GM12878 (cell line): Measurements from ENCODE around the gene RAMACL. TPM values are rescaled to one million over a fixed set of nuclear protein-coding genes. Genes with fewer than 3 reads are reported as not detected.

Source experiments
- ATAC-seq: fragments of 200-7000 bp; cut with Tn5 transposase; 3 replicates; pipeline ENCODE4 v1.9.1; 2020; ENCODE audit warnings: mild to moderate bottlenecking, moderate library complexity
- BruUV-seq: library from RNA; stranded (reverse); fragments of 400-500 nt; replicated peaks from 2 replicates; lab custom pipeline; 2021; lab: Mats Ljungman, UMichigan
- CTCF ChIA-PET: fragments of 300-600 bp; sonication (Branson Sonifier 250); formaldehyde crosslinking; extraction: SDS; loops from one replicate; lab custom pipeline; 2021; ENCODE audit warnings: inconsistent platforms; lab: Yijun Ruan, JAX
- POLR2A ChIA-PET: fragments of 350-600 bp; formaldehyde crosslinking; extraction: SDS; loops from one replicate; lab custom pipeline; 2021; ENCODE audit warnings: inconsistent platforms; lab: Charles Lee
- RAD21 ChIA-PET: fragments of 300-600 bp; sonication (Branson Sonifier 250); formaldehyde crosslinking; loops from one replicate; lab custom pipeline; 2023; ENCODE audit warnings: antibody characterized with exemption; ENCODE audit not compliant: unreplicated experiment; lab: Charles Lee
- SMC1A ChIA-PET: fragments of 300-600 bp; sonication (Branson Sonifier 250); formaldehyde crosslinking; loops from one replicate; lab custom pipeline; 2023; ENCODE audit not compliant: unreplicated experiment, uncharacterized antibody; lab: Charles Lee
- DNase-seq: peaks from one replicate; pipeline ENCODE4 v3.0.0-alpha.2; 2011; ENCODE audit warnings: low read depth, low spot score
- FAIRE-seq: peaks from 3 replicates; lab custom pipeline; 2011; peaks lifted over from hg19 to GRCh38; lab: Jason Lieb, UNC
- H2AFZ ChIP-seq: 2 replicates; pipeline ENCODE4 v1.6.0; 2011; ENCODE audit warnings: low read depth, low read length, control low read depth; ENCODE audit not compliant: control insufficient read depth
- H3K27ac ChIP-seq: 2 replicates; pipeline ENCODE4 v1.5.1; 2011; ENCODE audit warnings: control low read depth; ENCODE audit not compliant: control insufficient read depth, insufficient read depth
- H3K27me3 ChIP-seq, 2 experiments: replicated peaks in 1 of 2; 2 replicates each; pipeline versions ENCODE4 v1.6.0 to v1.6.1; 2011; ENCODE audit warnings: low read length in 1 of 2; ENCODE audit not compliant: control insufficient read depth in 2 of 2, insufficient read depth in 2 of 2
- H3K36me3 ChIP-seq, 2 experiments: 2 replicates each; pipeline ENCODE4 v1.5.1; 2011; ENCODE audit warnings: low read length in 1 of 2; ENCODE audit not compliant: control insufficient read depth in 2 of 2, insufficient read depth in 2 of 2
- H3K4me1 ChIP-seq: 2 replicates; pipeline ENCODE4 v1.6.1; 2011; ENCODE audit warnings: mild to moderate bottlenecking, low read length, moderate library complexity, mixed read lengths; ENCODE audit not compliant: control insufficient read depth, insufficient read depth
- H3K4me2 ChIP-seq: 2 replicates; pipeline ENCODE4 v1.6.0; 2011; ENCODE audit warnings: control low read depth; ENCODE audit not compliant: control insufficient read depth, insufficient read depth
- H3K4me3 ChIP-seq: fragments of 200-600 bp; sonication (generic); 2 replicates; pipeline ENCODE4 v1.5.1; 2016
- H3K79me2 ChIP-seq: 2 replicates; pipeline ENCODE4 v1.6.0; 2011; ENCODE audit warnings: low read length; ENCODE audit not compliant: control insufficient read depth, insufficient read depth
- H3K9ac ChIP-seq: 2 replicates; pipeline ENCODE4 v1.8.0; 2011; ENCODE audit warnings: low read length, control low read depth, mixed read lengths; ENCODE audit not compliant: control insufficient read depth, insufficient read depth
- H3K9me3 ChIP-seq: replicated peaks from 3 replicates; pipeline ENCODE4 v1.5.1; 2011; ENCODE audit warnings: mild to moderate bottlenecking, low read length; ENCODE audit not compliant: control insufficient read depth, insufficient read depth
- H4K20me1 ChIP-seq: 2 replicates; pipeline ENCODE4 v1.6.0; 2011; ENCODE audit not compliant: control insufficient read depth, insufficient read depth
- BACH1 ChIP-seq: fragments of 450-650 bp; IDR thresholded peaks from 2 replicates; pipeline ENCODE4 v1.6.1; 2017; ENCODE audit warnings: mild to moderate bottlenecking, borderline replicate concordance
- CBFB ChIP-seq: IDR thresholded peaks from 2 replicates; pipeline ENCODE4 v1.6.1; 2016; ENCODE audit warnings: antibody characterized with exemption, low read depth
- HDAC6 ChIP-seq: fragments of 200-600 bp; sonication (generic); IDR thresholded peaks from one replicate; pipeline ENCODE4 v1.8.0; 2017; ENCODE audit warnings: antibody characterized with exemption; ENCODE audit not compliant: unreplicated experiment
- JUND ChIP-seq: IDR thresholded peaks from 2 replicates; pipeline ENCODE4 v1.6.1; 2012; ENCODE audit warnings: low read depth, mild to moderate bottlenecking, low read length, improper control_type of control experiment, moderate library complexity
- POU2F2 ChIP-seq: IDR thresholded peaks from 3 replicates; pipeline ENCODE4 v1.6.1; 2011; ENCODE audit warnings: low read depth, mild to moderate bottlenecking, low read length, borderline replicate concordance
- RBBP5 ChIP-seq: fragments of 200-600 bp; sonication (generic); conservative IDR thresholded peaks from 2 replicates; pipeline ENCODE4 v1.6.1; 2016
- SRF ChIP-seq, 2 experiments: IDR thresholded peaks; 2 replicates each; pipeline ENCODE4 v1.6.1; 2011; ENCODE audit warnings: low read depth in 2 of 2, low read length in 2 of 2, mild to moderate bottlenecking in 1 of 2, moderate library complexity in 1 of 2
- WGBS: methylation state at CpG from one replicate; pipeline ENCODE4 v1.1.6; 2016; ENCODE audit warnings: low lambda C conversion rate; ENCODE audit not compliant: insufficient replicate concordance, insufficient coverage; ENCODE audit errors: missing lambda C conversion rate; 5-methylcytosine and 5-hydroxymethylcytosine counted together
- in situ Hi-C: fragments of 300-500 bp; cut with MboI; formaldehyde crosslinking; loops from 9 replicates; pipeline ENCODE4 v1.14.3; 2018; ENCODE audit warnings: mixed read lengths
- intact Hi-C: fragments of 100-400 bp; cut with micrococcal nuclease; formaldehyde crosslinking; loops from one replicate; pipeline ENCODE4 v1.14.2; 2022; ENCODE audit not compliant: unreplicated experiment
- polyA plus RNA-seq, 11 experiments: library from polyadenylated mRNA; depleted of rRNA in 4 of 11; unstranded in 6 of 11; stranded (reverse) in 5 of 11; fragments of >200 nt; fragmentation: Nextera tagmentation in 4 of 11; fragmentation: Illumina TruSeq in 1 of 11; extraction: Ambion mirVana in 4 of 11; extraction: Trizol in 1 of 11; gene quantifications; 1 replicate in 1 of 11; 2 replicates in 10 of 11; pipeline versions ENCODE4 v1.2.1 to v1.2.3, GENCODE V29; 2011 to 2016; ENCODE audit warnings: inconsistent platforms in 2 of 11, missing spikeins in 2 of 11, low read depth in 1 of 11
- total RNA-seq, 4 experiments: library from RNA; depleted of rRNA in 3 of 4; stranded (reverse); fragments of >200 nt in 3 of 4; fragmentation: Illumina TruSeq in 1 of 4; extraction: Trizol in 1 of 4; gene quantifications; 2 replicates each; pipeline versions ENCODE4 v1.2.1 to v1.2.3, GENCODE V29; 2013 to 2021
- TF ChIP-seq, protein P1 (sequence below): IDR thresholded peaks from 2 replicates; pipeline ENCODE4 v1.6.1; 2011; ENCODE audit warnings: mild to moderate bottlenecking, low read depth, low read length, moderate library complexity; ENCODE audit not compliant: insufficient replicate concordance
- TF ChIP-seq, protein P2 (sequence below), 3 experiments: IDR thresholded peaks in 2 of 3; conservative IDR thresholded peaks in 1 of 3; 2 replicates each; pipeline ENCODE4 v1.5.1; 2011; ENCODE audit warnings: low read depth in 3 of 3, low read length in 3 of 3, mild to moderate bottlenecking in 3 of 3, control low read depth in 2 of 3, moderate library complexity in 2 of 3, inconsistent platforms in 1 of 3, mixed read lengths in 1 of 3; ENCODE audit not compliant: control insufficient read depth in 2 of 3, insufficient read depth in 1 of 3; ENCODE audit errors: extremely low read depth in 1 of 3
- TF ChIP-seq, protein P3 (sequence below): fragments of 450-650 bp; formaldehyde crosslinking; IDR thresholded peaks from 2 replicates; pipeline ENCODE4 v1.4.0; 2020; ENCODE audit warnings: mild to moderate bottlenecking, moderate library complexity
- TF ChIP-seq, protein P4 (sequence below): IDR thresholded peaks from 2 replicates; pipeline ENCODE4 v1.6.1; 2012; ENCODE audit warnings: low read length, inconsistent platforms
- TF ChIP-seq, protein P5 (sequence below): fragments of 450-650 bp; IDR thresholded peaks from 2 replicates; pipeline ENCODE4 v1.6.1; 2017; ENCODE audit warnings: borderline replicate concordance
- TF ChIP-seq, protein P6 (sequence below): fragments of 150-350 bp; IDR thresholded peaks from 2 replicates; pipeline ENCODE4 v1.6.1; 2014; ENCODE audit warnings: mild to moderate bottlenecking, low read depth, low read length

The RAMACL gene
- total and polyA plus RNA-seq, 10 of the 15 experiments (the other 5 are each of a cell fraction or from before 2014, with no cell fraction given) = 0.09 to 1.3 (median 0.31) TPM; not detected in 1

DNA sequence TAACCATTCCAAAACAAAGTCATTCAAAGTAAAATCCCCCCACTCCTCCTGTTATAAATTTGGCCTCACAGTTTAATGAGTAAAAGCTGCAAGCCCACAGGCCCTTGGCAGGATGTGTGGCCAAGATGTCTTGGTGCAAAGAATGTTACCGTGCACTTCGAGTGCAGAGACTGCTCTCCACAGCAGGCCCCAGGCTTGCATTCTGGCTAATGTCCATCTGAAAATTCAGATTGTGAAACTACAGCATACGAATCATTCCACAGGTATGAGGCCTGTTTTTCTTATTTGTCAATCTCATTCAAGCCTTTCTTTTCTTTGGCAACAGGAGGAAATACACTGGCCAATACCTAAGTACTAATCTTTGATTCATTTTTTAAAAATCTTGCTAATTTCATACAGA lies 33.4 kb upstream of the RAMACL start:
- no peaks in the 10 kb centered on the region; a peak in 2 of 4 replicates for H3K27me3 ChIP-seq
- in situ Hi-C loops = no loop called here
- H2AFZ ChIP-seq = no peak overlapping the region
- 69% methylated on average over 3 of the region's 3 CpGs for WGBS
- H3K36me3 ChIP-seq = no peaks in the 10 kb centered on the region
- no peaks in the 10 kb centered on the region; the same call in 1 of the 2 replicates for H3K79me2 ChIP-seq
- ChIA-PET SMC1A (no interaction called here), POLR2A (no interaction called here), RAD21 (no interaction called here), CTCF (no interaction called here)
- H3K9ac ChIP-seq = no peak overlapping the region
- H3K4me3 ChIP-seq = no peak overlapping the region
- intact Hi-C loops = no loop called here
- TF ChIP-seq CBFB (no peak), SRF (IDR thresholded peaks at IDR 0.05; ENCODE audit: low read depth in 2 of 2, low read length in 2 of 2) (no peak), RBBP5 (no peak), BACH1 (no peak), POU2F2 (no peak), JUND (no peak), HDAC6 (no peak)
- TF ChIP-seq, protein P1, sequence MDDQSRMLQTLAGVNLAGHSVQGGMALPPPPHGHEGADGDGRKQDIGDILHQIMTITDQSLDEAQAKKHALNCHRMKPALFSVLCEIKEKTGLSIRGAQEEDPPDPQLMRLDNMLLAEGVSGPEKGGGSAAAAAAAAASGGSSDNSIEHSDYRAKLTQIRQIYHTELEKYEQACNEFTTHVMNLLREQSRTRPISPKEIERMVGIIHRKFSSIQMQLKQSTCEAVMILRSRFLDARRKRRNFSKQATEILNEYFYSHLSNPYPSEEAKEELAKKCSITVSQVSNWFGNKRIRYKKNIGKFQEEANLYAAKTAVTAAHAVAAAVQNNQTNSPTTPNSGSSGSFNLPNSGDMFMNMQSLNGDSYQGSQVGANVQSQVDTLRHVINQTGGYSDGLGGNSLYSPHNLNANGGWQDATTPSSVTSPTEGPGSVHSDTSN = no peak
- TF ChIP-seq, protein P2, sequence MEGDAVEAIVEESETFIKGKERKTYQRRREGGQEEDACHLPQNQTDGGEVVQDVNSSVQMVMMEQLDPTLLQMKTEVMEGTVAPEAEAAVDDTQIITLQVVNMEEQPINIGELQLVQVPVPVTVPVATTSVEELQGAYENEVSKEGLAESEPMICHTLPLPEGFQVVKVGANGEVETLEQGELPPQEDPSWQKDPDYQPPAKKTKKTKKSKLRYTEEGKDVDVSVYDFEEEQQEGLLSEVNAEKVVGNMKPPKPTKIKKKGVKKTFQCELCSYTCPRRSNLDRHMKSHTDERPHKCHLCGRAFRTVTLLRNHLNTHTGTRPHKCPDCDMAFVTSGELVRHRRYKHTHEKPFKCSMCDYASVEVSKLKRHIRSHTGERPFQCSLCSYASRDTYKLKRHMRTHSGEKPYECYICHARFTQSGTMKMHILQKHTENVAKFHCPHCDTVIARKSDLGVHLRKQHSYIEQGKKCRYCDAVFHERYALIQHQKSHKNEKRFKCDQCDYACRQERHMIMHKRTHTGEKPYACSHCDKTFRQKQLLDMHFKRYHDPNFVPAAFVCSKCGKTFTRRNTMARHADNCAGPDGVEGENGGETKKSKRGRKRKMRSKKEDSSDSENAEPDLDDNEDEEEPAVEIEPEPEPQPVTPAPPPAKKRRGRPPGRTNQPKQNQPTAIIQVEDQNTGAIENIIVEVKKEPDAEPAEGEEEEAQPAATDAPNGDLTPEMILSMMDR (IDR thresholded peaks at IDR 0.05 in 2 of 3, conservative IDR thresholded peaks at IDR 0.05 in 1 of 3; ENCODE audit: control insufficient read depth in 2 of 3, extremely low read depth in 1 of 3, insufficient read depth in 1 of 3, low read depth in 3 of 3, low read length in 3 of 3) = no peak
- TF ChIP-seq, protein P3, sequence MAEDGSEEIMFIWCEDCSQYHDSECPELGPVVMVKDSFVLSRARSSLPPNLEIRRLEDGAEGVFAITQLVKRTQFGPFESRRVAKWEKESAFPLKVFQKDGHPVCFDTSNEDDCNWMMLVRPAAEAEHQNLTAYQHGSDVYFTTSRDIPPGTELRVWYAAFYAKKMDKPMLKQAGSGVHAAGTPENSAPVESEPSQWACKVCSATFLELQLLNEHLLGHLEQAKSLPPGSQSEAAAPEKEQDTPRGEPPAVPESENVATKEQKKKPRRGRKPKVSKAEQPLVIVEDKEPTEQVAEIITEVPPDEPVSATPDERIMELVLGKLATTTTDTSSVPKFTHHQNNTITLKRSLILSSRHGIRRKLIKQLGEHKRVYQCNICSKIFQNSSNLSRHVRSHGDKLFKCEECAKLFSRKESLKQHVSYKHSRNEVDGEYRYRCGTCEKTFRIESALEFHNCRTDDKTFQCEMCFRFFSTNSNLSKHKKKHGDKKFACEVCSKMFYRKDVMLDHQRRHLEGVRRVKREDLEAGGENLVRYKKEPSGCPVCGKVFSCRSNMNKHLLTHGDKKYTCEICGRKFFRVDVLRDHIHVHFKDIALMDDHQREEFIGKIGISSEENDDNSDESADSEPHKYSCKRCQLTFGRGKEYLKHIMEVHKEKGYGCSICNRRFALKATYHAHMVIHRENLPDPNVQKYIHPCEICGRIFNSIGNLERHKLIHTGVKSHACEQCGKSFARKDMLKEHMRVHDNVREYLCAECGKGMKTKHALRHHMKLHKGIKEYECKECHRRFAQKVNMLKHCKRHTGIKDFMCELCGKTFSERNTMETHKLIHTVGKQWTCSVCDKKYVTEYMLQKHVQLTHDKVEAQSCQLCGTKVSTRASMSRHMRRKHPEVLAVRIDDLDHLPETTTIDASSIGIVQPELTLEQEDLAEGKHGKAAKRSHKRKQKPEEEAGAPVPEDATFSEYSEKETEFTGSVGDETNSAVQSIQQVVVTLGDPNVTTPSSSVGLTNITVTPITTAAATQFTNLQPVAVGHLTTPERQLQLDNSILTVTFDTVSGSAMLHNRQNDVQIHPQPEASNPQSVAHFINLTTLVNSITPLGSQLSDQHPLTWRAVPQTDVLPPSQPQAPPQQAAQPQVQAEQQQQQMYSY (CRISPR knock-in tag) = no peak
- TF ChIP-seq, protein P4, sequence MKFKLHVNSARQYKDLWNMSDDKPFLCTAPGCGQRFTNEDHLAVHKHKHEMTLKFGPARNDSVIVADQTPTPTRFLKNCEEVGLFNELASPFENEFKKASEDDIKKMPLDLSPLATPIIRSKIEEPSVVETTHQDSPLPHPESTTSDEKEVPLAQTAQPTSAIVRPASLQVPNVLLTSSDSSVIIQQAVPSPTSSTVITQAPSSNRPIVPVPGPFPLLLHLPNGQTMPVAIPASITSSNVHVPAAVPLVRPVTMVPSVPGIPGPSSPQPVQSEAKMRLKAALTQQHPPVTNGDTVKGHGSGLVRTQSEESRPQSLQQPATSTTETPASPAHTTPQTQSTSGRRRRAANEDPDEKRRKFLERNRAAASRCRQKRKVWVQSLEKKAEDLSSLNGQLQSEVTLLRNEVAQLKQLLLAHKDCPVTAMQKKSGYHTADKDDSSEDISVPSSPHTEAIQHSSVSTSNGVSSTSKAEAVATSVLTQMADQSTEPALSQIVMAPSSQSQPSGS = no peak
- TF ChIP-seq, protein P5, sequence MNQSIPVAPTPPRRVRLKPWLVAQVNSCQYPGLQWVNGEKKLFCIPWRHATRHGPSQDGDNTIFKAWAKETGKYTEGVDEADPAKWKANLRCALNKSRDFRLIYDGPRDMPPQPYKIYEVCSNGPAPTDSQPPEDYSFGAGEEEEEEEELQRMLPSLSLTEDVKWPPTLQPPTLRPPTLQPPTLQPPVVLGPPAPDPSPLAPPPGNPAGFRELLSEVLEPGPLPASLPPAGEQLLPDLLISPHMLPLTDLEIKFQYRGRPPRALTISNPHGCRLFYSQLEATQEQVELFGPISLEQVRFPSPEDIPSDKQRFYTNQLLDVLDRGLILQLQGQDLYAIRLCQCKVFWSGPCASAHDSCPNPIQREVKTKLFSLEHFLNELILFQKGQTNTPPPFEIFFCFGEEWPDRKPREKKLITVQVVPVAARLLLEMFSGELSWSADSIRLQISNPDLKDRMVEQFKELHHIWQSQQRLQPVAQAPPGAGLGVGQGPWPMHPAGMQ = no peak
- TF ChIP-seq, protein P6, sequence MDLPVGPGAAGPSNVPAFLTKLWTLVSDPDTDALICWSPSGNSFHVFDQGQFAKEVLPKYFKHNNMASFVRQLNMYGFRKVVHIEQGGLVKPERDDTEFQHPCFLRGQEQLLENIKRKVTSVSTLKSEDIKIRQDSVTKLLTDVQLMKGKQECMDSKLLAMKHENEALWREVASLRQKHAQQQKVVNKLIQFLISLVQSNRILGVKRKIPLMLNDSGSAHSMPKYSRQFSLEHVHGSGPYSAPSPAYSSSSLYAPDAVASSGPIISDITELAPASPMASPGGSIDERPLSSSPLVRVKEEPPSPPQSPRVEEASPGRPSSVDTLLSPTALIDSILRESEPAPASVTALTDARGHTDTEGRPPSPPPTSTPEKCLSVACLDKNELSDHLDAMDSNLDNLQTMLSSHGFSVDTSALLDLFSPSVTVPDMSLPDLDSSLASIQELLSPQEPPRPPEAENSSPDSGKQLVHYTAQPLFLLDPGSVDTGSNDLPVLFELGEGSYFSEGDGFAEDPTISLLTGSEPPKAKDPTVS = no peak
- ATAC-seq (no peak), DNase-seq (no peak), FAIRE-seq (no peak)
- no peaks in the 10 kb centered on the region for H3K4me1 ChIP-seq
- no peaks in the 10 kb centered on the region; the same call in 1 of the 2 replicates for H4K20me1 ChIP-seq
- no peak overlapping the region for H3K4me2 ChIP-seq
- no peaks in the 10 kb centered on the region for H3K9me3 ChIP-seq
- no TSS peak for BruUV-seq
- H3K27ac ChIP-seq = no peak overlapping the region
